ENCODE measurements around the gene DDTL.

- TF ChIP-seq GATA2 (IDR thresholded peaks at IDR 0.05; ENCODE audit: insufficient read depth, insufficient read length, low read depth, low read length) (no peak), CTCF (IDR thresholded peaks at IDR 0.05; ENCODE audit: extremely low read depth in 1 of 2, insufficient read depth in 1 of 2, low read depth in 1 of 2, low read length in 2 of 2) (no peak), POLR2A (IDR thresholded peaks at IDR 0.05; ENCODE audit: low read depth, low read length) (no peak), FOS (IDR thresholded peaks at IDR 0.05; ENCODE audit: borderline replicate concordance, insufficient read depth, low read length) (no peak), MAX (IDR thresholded peaks at IDR 0.05; ENCODE audit: insufficient read depth, insufficient read length) (no peak), POLR2AphosphoS5 (IDR thresholded peaks at IDR 0.05; ENCODE audit: insufficient read depth, low read depth, low read length) (no peak), EZH2 (IDR thresholded peaks at IDR 0.05; ENCODE audit: borderline replicate concordance, low read depth, low read length, severe bottlenecking) (no peak), JUN (IDR thresholded peaks at IDR 0.05; ENCODE audit: borderline replicate concordance, insufficient read depth, insufficient read length, low read depth) (no peak)
These were observed 36.2 kb downstream of the DDTL start for GRCh38 chr22:24002851-24003250.
